ENCODE measurements around the gene MAS1L.
"Not testable (repeated sequence)": the region's sequence is repeated elsewhere in the genome, so short reads cannot be mapped to it uniquely, and the experiment has no call there.

The MAS1L gene

GRCh38 chr6:29477923-29478450 lies 9.8 kb downstream of the MAS1L start:
- DNase-seq: no peak

GRCh38 chr6:29474996-29475395 lies 12.8 kb downstream of the MAS1L start:
- DNase-seq: no peak

- no peak for DNase-seq
Observed at GRCh38 chr6:29466241-29466640, 21.5 kb downstream of the MAS1L start.

GRCh38 chr6:29465801-29466200 lies 22.0 kb downstream of the MAS1L start:
- no peak for DNase-seq

- DNase-seq: no peak
Observed at GRCh38 chr6:29465279-29465678, 22.5 kb downstream of the MAS1L start.

GRCh38 chr6:29462022-29462421 lies 25.7 kb downstream of the MAS1L start:
- no peak for DNase-seq

- DNase-seq: no peak
Observed at GRCh38 chr6:29461021-29461814, 26.5 kb downstream of the MAS1L start.

- DNase-seq: no peak
Observed at GRCh38 chr6:29456971-29457370, 30.8 kb downstream of the MAS1L start, which contains the start of the genes OR11A1 and OR2H1. OR11A1 (minus strand) TSS chr6:29457071; CDS start chr6:29427641, 29,430 bp downstream. OR2H1 (plus strand) TSS chr6:29457155; CDS start chr6:29461770, 4,615 bp downstream.

GRCh38 chr6:29451471-29452193 lies 36.1 kb downstream of the MAS1L start:
- no peak for DNase-seq

- no peak for DNase-seq
Observed at GRCh38 chr6:29447670-29448069, 40.1 kb downstream of the MAS1L start.

GRCh38 chr6:29444031-29444430 lies 43.7 kb downstream of the MAS1L start:
- not testable (repeated sequence) for DNase-seq

- DNase-seq: no peak
Observed at GRCh38 chr6:29442719-29443118, 45.0 kb downstream of the MAS1L start.

- no peak for DNase-seq
Observed at GRCh38 chr6:29439006-29439405, 48.8 kb downstream of the MAS1L start, which contains the start of gene OR10C1. OR10C1 (plus strand) TSS chr6:29439306; CDS start chr6:29440016, 710 bp downstream.

- DNase-seq: peak in 1 of 2 experiments; percentile 38
Observed at GRCh38 chr6:29436730-29437129, 51.0 kb downstream of the MAS1L start.

Measured in NCI-H1930 (cell line).